GM12878 (cell line): ENCODE data around the gene ADAMTS14. TPM values are rescaled to one million over a fixed set of nuclear protein-coding genes. Genes with fewer than 3 reads are reported as not detected.

Experiments
- ATAC-seq: fragments of 200-7000 bp; cut with Tn5 transposase; 3 replicates; pipeline ENCODE4 v1.9.1; 2020; ENCODE audit warnings: mild to moderate bottlenecking, moderate library complexity
- BruUV-seq: library from RNA; stranded (reverse); fragments of 400-500 nt; replicated peaks from 2 replicates; lab custom pipeline; 2021; lab: Mats Ljungman, UMichigan
- CTCF ChIA-PET: fragments of 300-600 bp; sonication (Branson Sonifier 250); formaldehyde crosslinking; extraction: SDS; loops from one replicate; lab custom pipeline; 2021; ENCODE audit warnings: inconsistent platforms; lab: Yijun Ruan, JAX
- POLR2A ChIA-PET: fragments of 350-600 bp; formaldehyde crosslinking; extraction: SDS; loops from one replicate; lab custom pipeline; 2021; ENCODE audit warnings: inconsistent platforms; lab: Charles Lee
- RAD21 ChIA-PET: fragments of 300-600 bp; sonication (Branson Sonifier 250); formaldehyde crosslinking; loops from one replicate; lab custom pipeline; 2023; ENCODE audit warnings: antibody characterized with exemption; ENCODE audit not compliant: unreplicated experiment; lab: Charles Lee
- SMC1A ChIA-PET: fragments of 300-600 bp; sonication (Branson Sonifier 250); formaldehyde crosslinking; loops from one replicate; lab custom pipeline; 2023; ENCODE audit not compliant: unreplicated experiment, uncharacterized antibody; lab: Charles Lee
- DNase-seq: peaks from one replicate; pipeline ENCODE4 v3.0.0-alpha.2; 2011; ENCODE audit warnings: low read depth, low spot score
- FAIRE-seq: peaks from 3 replicates; lab custom pipeline; 2011; peaks lifted over from hg19 to GRCh38; lab: Jason Lieb, UNC
- H2AFZ ChIP-seq: 2 replicates; pipeline ENCODE4 v1.6.0; 2011; ENCODE audit warnings: low read depth, low read length, control low read depth; ENCODE audit not compliant: control insufficient read depth
- H3K27ac ChIP-seq: 2 replicates; pipeline ENCODE4 v1.5.1; 2011; ENCODE audit warnings: control low read depth; ENCODE audit not compliant: control insufficient read depth, insufficient read depth
- H3K27me3 ChIP-seq, 2 experiments: replicated peaks in 1 of 2; 2 replicates each; pipeline versions ENCODE4 v1.6.0 to v1.6.1; 2011; ENCODE audit warnings: low read length in 1 of 2; ENCODE audit not compliant: control insufficient read depth in 2 of 2, insufficient read depth in 2 of 2
- H3K36me3 ChIP-seq, 2 experiments: 2 replicates each; pipeline ENCODE4 v1.5.1; 2011; ENCODE audit warnings: low read length in 1 of 2; ENCODE audit not compliant: control insufficient read depth in 2 of 2, insufficient read depth in 2 of 2
- H3K4me1 ChIP-seq: 2 replicates; pipeline ENCODE4 v1.6.1; 2011; ENCODE audit warnings: mild to moderate bottlenecking, low read length, moderate library complexity, mixed read lengths; ENCODE audit not compliant: control insufficient read depth, insufficient read depth
- H3K4me2 ChIP-seq: 2 replicates; pipeline ENCODE4 v1.6.0; 2011; ENCODE audit warnings: control low read depth; ENCODE audit not compliant: control insufficient read depth, insufficient read depth
- H3K4me3 ChIP-seq: fragments of 200-600 bp; sonication (generic); 2 replicates; pipeline ENCODE4 v1.5.1; 2016
- H3K79me2 ChIP-seq: 2 replicates; pipeline ENCODE4 v1.6.0; 2011; ENCODE audit warnings: low read length; ENCODE audit not compliant: control insufficient read depth, insufficient read depth
- H3K9ac ChIP-seq: 2 replicates; pipeline ENCODE4 v1.8.0; 2011; ENCODE audit warnings: low read length, control low read depth, mixed read lengths; ENCODE audit not compliant: control insufficient read depth, insufficient read depth
- H3K9me3 ChIP-seq: replicated peaks from 3 replicates; pipeline ENCODE4 v1.5.1; 2011; ENCODE audit warnings: mild to moderate bottlenecking, low read length; ENCODE audit not compliant: control insufficient read depth, insufficient read depth
- H4K20me1 ChIP-seq: 2 replicates; pipeline ENCODE4 v1.6.0; 2011; ENCODE audit not compliant: control insufficient read depth, insufficient read depth
- BACH1 ChIP-seq: fragments of 450-650 bp; IDR thresholded peaks from 2 replicates; pipeline ENCODE4 v1.6.1; 2017; ENCODE audit warnings: mild to moderate bottlenecking, borderline replicate concordance
- CBX5 ChIP-seq: sonication (generic); IDR thresholded peaks from 2 replicates; pipeline ENCODE4 v1.6.1; 2016; ENCODE audit warnings: low read depth, moderate library complexity, mild to moderate bottlenecking, inconsistent platforms
- CHD4 ChIP-seq: fragments of 200-600 bp; sonication (generic); IDR thresholded peaks from 2 replicates; pipeline ENCODE4 v1.6.1; 2016; ENCODE audit warnings: mild to moderate bottlenecking
- EED ChIP-seq: sonication (generic); IDR thresholded peaks from 2 replicates; pipeline ENCODE4 v1.6.1; 2016; ENCODE audit warnings: antibody characterized with exemption, low read depth
- EP300 ChIP-seq, 2 experiments: fragments of 150-350 bp in 1 of 2; IDR thresholded peaks; 2 replicates each; pipeline ENCODE4 v1.6.1; 2011 to 2012; ENCODE audit warnings: low read depth in 2 of 2, low read length in 2 of 2, borderline replicate concordance in 1 of 2, improper control_type of control experiment in 1 of 2, inconsistent platforms in 1 of 2; ENCODE audit not compliant: control insufficient read depth in 1 of 2
- ESRRA ChIP-seq: IDR thresholded peaks from 2 replicates; pipeline ENCODE4 v1.6.1; 2012; ENCODE audit warnings: mild to moderate bottlenecking, low read length, improper control_type of control experiment
- NBN ChIP-seq: fragments of 450-650 bp; IDR thresholded peaks from 2 replicates; pipeline ENCODE4 v1.6.1; 2016
- NR2C1 ChIP-seq: fragments of 450-650 bp; IDR thresholded peaks from 2 replicates; pipeline ENCODE4 v1.6.1; 2017; ENCODE audit warnings: antibody characterized with exemption, mild to moderate bottlenecking, moderate library complexity
- PRDM15 ChIP-seq: fragments of 450-650 bp; formaldehyde crosslinking; IDR thresholded peaks from 2 replicates; pipeline ENCODE4 v1.4.0; 2020; ENCODE audit warnings: mild to moderate bottlenecking, moderate library complexity
- RB1 ChIP-seq: fragments of 450-650 bp; formaldehyde crosslinking; IDR thresholded peaks from 2 replicates; pipeline ENCODE4 v1.6.1; 2017; ENCODE audit warnings: mild to moderate bottlenecking, borderline replicate concordance
- SKIL ChIP-seq: fragments of 450-650 bp; IDR thresholded peaks from 2 replicates; pipeline ENCODE4 v1.6.1; 2017; ENCODE audit warnings: mild to moderate bottlenecking, low read depth, inconsistent platforms; ENCODE audit not compliant: poor library complexity, severe bottlenecking
- SREBF2 ChIP-seq: IDR thresholded peaks from 2 replicates; pipeline ENCODE4 v1.6.1; 2012; ENCODE audit warnings: mild to moderate bottlenecking, low read length
- ZZZ3 ChIP-seq: IDR thresholded peaks from 2 replicates; pipeline ENCODE4 v1.6.1; 2011; ENCODE audit warnings: low read depth; ENCODE audit not compliant: control insufficient read depth, insufficient read length
- WGBS: methylation state at CpG from one replicate; pipeline ENCODE4 v1.1.6; 2016; ENCODE audit warnings: low lambda C conversion rate; ENCODE audit not compliant: insufficient replicate concordance, insufficient coverage; ENCODE audit errors: missing lambda C conversion rate; 5-methylcytosine and 5-hydroxymethylcytosine counted together
- in situ Hi-C: fragments of 300-500 bp; cut with MboI; formaldehyde crosslinking; loops from 9 replicates; pipeline ENCODE4 v1.14.3; 2018; ENCODE audit warnings: mixed read lengths
- intact Hi-C: fragments of 100-400 bp; cut with micrococcal nuclease; formaldehyde crosslinking; loops from one replicate; pipeline ENCODE4 v1.14.2; 2022; ENCODE audit not compliant: unreplicated experiment
- polyA plus RNA-seq, 11 experiments: library from polyadenylated mRNA; depleted of rRNA in 4 of 11; unstranded in 6 of 11; stranded (reverse) in 5 of 11; fragments of >200 nt; fragmentation: Nextera tagmentation in 4 of 11; fragmentation: Illumina TruSeq in 1 of 11; extraction: Ambion mirVana in 4 of 11; extraction: Trizol in 1 of 11; gene quantifications; 1 replicate in 1 of 11; 2 replicates in 10 of 11; pipeline versions ENCODE4 v1.2.1 to v1.2.3, GENCODE V29; 2011 to 2016; ENCODE audit warnings: inconsistent platforms in 2 of 11, missing spikeins in 2 of 11, low read depth in 1 of 11
- total RNA-seq, 4 experiments: library from RNA; depleted of rRNA in 3 of 4; stranded (reverse); fragments of >200 nt in 3 of 4; fragmentation: Illumina TruSeq in 1 of 4; extraction: Trizol in 1 of 4; gene quantifications; 2 replicates each; pipeline versions ENCODE4 v1.2.1 to v1.2.3, GENCODE V29; 2013 to 2021

ADAMTS14 gene
- total and polyA plus RNA-seq, 10 of the 15 experiments (the other 5 are each of a cell fraction or from before 2014, with no cell fraction given), result 0.03 to 0.05 TPM; not detected in 8

DNA sequence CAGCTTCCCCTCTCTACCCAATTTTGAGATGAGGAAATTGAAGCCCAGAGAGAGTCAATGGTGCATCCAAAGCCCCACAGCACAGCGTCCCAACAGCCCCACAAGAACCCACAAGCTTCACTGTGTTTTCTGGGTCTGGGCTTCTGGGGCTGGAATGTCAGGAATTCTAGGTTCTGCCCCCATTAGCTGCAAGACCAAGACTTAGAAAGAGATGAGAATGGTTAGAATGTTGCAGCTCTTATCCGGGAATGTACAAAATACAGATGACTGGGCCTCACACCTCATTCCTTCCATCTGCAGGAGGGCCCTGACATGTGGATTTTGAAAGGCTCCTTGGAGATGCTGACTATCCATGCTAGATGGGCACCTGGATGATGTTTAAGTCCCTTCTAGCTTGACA, 137.4 kb downstream of the ADAMTS14 start:
- BruUV-seq, result no TSS peak
- WGBS, result 0% methylated on average over 2 of the region's 2 CpGs
- Histone ChIP-seq H3K9ac (no peak overlapping the region), H3K4me3 (no peak overlapping the region), H3K27ac (no peak overlapping the region), H4K20me1 (no peaks in the 10 kb centered on the region; the same call in 1 of the 2 replicates), H3K4me2 (no peak overlapping the region), H3K36me3 (no peaks in the 10 kb centered on the region), H3K27me3 (no peaks in the 10 kb centered on the region), H3K9me3 (no peaks in the 10 kb centered on the region), H3K4me1 (no peaks in the 10 kb centered on the region), H3K79me2 (no peaks in the 10 kb centered on the region), H2AFZ (no peak overlapping the region)
- RAD21 ChIA-PET, result no interaction called here
- POLR2A ChIA-PET, result interaction anchor here (0.7 kb wide), 1 partner anchor 203 kb away, joined by 4 read pairs; no protein-coding TSS in a partner anchor
- intact Hi-C loops (no loop called here), in situ Hi-C loops (loop anchor here (5.0 kb wide), 1 partner anchor 73 kb away; no protein-coding TSS in a partner anchor)
- CTCF ChIA-PET, result interaction anchor here (1.0 kb wide), 1 partner anchor 347 kb away, joined by 3 read pairs; no protein-coding TSS in a partner anchor
- no peak for ATAC-seq
- no peak for TF ChIP-seq BACH1
- TF ChIP-seq NR2C1, result no peak
- no peak for TF ChIP-seq NBN
- TF ChIP-seq ESRRA, result no peak
- TF ChIP-seq SREBF2, result no peak
- TF ChIP-seq SKIL, result no peak
- no peak for TF ChIP-seq EP300 (IDR thresholded peaks at IDR 0.05; ENCODE audit: borderline replicate concordance in 1 of 2, control insufficient read depth in 1 of 2, low read depth in 2 of 2, low read length in 2 of 2)
- TF ChIP-seq ZZZ3, result no peak
- no peak for TF ChIP-seq CHD4
- no peak for TF ChIP-seq RB1
- no peak for TF ChIP-seq EED
- TF ChIP-seq PRDM15 (CRISPR knock-in tag), result no peak
- TF ChIP-seq CBX5, result no peak
- SMC1A ChIA-PET, result no interaction called here
- no peak for FAIRE-seq
- DNase-seq, result no peak
